Ramos (cell line): ENCODE results near the gene PTPRN2.
"Not testable (repeated sequence)": the region's sequence is repeated elsewhere in the genome, so short reads cannot be mapped to it uniquely, and the experiment has no call there.

Experiments
- in situ Hi-C: fragments of 300-500 bp; cut with MboI; formaldehyde crosslinking; loops from one replicate; pipeline ENCODE4 v1.14.3; 2022; ENCODE audit warnings: low sequenced_read_pairs; ENCODE audit not compliant: unreplicated experiment

Gene PTPRN2

GRCh38 chr7:157992511-157993160, 595.0 kb downstream of the PTPRN2 start:
- in situ Hi-C loops, result no loop called here

GRCh38 chr7:157991761-157992160, 595.9 kb downstream of the PTPRN2 start:
- in situ Hi-C loops, result no loop called here

GRCh38 chr7:157991351-157991750, 596.3 kb downstream of the PTPRN2 start:
- in situ Hi-C loops, result no loop called here

DNA sequence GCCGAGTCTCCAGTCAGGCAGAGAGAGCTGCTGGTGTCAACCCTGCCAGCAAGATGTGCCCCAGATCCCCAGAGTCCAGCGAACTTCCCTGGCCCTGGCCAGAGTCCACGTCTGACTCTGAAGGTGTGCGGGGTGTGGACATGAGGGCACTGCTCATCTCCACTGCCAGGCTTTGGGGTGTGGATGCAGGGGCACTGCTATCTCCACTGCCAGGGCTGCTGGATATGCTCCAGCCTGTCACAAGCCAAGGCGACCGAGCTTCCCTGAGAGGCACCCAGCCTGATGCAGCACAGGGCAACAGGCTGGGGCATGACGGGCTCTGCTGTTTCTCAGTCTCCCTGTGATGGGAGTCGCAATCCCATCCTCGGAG, 596.8 kb downstream of the PTPRN2 start:
- in situ Hi-C loops, result no loop called here

- in situ Hi-C loops, result no loop called here
These were observed 597.3 kb downstream of the PTPRN2 start for GRCh38 chr7:157990226-157990880.

- in situ Hi-C loops, result no loop called here
These were observed 598.0 kb downstream of the PTPRN2 start for GRCh38 chr7:157989589-157989988.

DNA sequence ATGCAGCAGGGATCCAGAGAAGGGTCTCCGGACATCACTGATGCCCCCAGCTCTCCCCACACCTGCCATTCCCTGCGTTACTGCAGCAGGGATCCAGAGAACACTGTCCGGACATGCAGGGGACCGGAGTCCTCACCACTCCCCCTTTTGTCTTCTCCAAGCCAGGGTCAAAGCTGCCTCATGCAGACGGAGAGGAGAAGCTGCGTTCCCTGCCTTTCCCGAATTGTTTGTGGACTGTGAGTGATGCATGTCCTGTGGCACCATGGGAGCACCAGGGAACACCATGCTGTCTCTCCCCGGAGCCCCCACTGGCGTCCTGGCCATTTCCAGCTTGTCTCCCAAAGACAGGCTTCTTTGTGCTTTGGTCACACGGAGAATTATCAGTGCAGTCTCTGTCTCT, 599.7 kb downstream of the PTPRN2 start:
- in situ Hi-C loops, result no loop called here

DNA sequence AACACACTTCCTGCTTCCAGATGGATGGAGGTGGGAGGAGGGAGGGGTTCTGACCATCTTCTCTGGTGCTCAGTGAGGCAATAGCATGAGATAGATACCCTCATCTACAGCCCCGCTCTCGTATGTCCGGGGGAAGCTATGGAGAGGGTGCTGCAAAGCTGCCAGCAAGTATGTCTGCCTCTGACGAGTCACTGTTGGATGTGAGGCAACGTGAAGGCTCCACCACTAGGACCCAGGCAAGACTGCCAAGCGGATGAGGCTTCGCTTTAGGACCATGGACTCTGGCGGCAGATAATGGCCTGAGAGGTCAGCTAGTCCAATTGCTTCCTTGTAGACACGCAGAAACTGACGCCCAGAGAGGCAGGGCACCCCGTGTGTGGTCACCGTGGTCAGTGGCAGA, 601.6 kb downstream of the PTPRN2 start:
- in situ Hi-C loops, result no loop called here

GRCh38 chr7:157985636-157986035, 602.0 kb downstream of the PTPRN2 start:
- in situ Hi-C loops, result no loop called here

- in situ Hi-C loops, result no loop called here
These were observed 603.0 kb downstream of the PTPRN2 start for GRCh38 chr7:157984423-157985163.

DNA sequence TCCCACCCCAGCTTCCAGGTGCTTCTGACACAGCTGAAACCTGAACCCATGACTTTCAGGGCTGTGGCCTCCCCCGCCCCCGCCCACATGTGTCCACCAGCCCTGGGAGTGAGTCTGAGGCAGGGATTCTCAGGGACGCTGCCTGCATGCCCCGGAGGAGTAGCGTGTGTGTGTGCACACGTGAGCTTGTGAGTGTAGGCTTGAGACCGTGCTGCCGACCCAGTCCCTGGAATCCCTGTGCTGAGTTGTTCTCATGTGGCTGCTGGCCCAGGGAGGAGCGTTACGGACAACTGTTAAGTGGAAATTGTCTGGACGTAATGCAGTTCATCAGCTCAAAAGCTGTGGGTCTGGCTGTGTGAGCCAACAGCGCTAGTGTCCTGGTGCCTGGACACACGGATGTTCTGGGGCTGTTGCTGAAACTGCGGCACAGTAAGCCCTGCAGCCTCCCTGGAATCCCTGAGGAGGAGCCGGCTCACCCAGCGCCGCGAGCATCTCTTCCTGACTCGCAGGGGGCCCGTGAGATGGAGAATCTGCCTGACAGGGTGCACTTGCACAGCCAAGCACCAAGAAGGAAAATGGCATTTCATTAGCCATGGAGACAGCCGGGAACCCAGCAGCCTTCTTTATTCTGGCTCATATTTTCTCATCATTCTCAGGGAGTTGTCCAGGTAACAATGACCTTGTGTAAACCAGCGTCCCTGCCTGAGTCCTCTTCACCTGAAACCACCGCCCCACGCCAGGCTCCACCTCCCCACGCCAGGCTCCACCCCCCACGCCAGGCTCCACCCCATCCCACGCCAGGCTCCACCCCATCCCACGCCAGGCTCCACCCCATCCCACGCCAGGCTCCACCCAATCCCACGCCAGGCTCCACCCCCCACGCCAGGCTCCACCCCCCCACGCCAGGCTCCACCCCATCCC, 603.9 kb downstream of the PTPRN2 start:
- in situ Hi-C loops, result no loop called here

GRCh38 chr7:157981778-157982177, 605.8 kb downstream of the PTPRN2 start:
- in situ Hi-C loops, result no loop called here

GRCh38 chr7:157980774-157981173, 606.8 kb downstream of the PTPRN2 start:
- in situ Hi-C loops, result no loop called here

GRCh38 chr7:157980341-157980731, 607.3 kb downstream of the PTPRN2 start:
- in situ Hi-C loops, result not testable (repeated sequence)

GRCh38 chr7:157979636-157980340, 607.8 kb downstream of the PTPRN2 start:
- in situ Hi-C loops, result no loop called here

DNA sequence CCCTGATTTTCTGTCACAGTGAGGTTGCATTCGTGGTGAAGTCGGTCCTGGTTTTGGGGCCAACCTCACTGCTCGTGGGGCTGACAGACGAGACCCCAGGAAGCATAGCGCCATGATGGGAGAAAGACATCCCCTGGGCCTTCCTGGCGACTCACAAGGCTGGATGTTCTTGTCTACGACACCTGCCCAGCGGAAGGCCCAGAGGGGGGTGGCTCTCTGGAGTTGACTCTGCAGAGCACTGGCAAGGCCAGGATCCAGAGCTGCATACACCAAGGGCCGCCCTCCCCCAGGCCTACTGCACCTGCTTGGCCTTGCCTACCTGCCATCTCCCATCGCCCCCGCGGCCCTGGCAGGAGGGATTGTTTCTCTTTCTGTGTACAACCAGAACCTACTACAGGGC, 608.9 kb downstream of the PTPRN2 start:
- in situ Hi-C loops, result no loop called here

DNA sequence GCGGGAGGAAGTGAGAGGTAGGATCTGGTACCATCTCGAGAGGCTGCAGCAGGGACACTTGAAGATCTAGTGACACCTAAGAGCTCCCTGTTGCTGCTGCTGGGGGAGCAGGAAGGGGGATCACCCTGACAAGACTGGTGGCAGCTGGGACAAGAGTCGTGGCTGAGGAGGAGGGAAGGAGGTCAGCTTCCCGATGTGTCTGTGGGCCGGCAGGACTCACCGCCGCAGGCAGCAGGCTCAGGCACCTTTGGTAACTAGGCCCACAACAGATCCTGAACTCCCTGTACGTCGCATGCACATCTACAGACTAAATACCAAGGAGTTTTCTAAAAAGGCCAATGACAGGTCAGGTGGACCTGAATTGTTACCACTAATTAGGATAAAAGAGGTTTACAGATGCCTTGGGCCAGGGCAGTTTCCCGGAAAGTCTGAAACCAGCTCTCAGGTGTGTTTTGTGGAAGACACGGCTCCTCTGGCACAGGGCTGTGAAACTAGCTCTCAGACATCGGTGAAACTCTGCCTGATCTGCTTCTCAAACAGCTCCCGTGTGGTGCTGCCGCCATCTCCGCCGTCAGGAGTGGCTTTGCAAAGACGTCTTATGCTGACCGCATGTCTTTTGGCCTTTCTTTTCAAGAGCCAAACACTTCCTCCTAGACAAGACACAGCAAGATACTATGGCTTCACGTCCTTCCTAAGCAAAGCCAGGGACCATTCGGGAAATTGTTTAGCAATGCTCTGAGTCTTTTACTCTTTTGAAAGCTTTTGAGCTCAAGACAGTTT, 609.7 kb downstream of the PTPRN2 start:
- in situ Hi-C loops, result no loop called here

GRCh38 chr7:157977306-157977705, 610.3 kb downstream of the PTPRN2 start:
- in situ Hi-C loops, result no loop called here

GRCh38 chr7:157976406-157976805, 611.2 kb downstream of the PTPRN2 start:
- in situ Hi-C loops, result no loop called here
